HEK293 (cell line): ENCODE data around the gene PCSK6.

Experiments used
- CTCF ChIA-PET: fragments of 350-600 bp; formaldehyde crosslinking; extraction: SDS; loops from one replicate; lab custom pipeline; 2021; ENCODE audit warnings: antibody characterized with exemption; lab: Yijun Ruan, JAX
- POLR2A ChIA-PET: fragments of 300-600 bp; formaldehyde crosslinking; extraction: SDS; loops from one replicate; lab custom pipeline; 2020; ENCODE audit warnings: antibody characterized with exemption, inconsistent platforms; lab: Yijun Ruan, JAX
- H3K27ac ChIP-seq: fragments of 200-500 bp; sonication (Bioruptor generic); 2 replicates; pipeline ENCODE4 v1.5.1; 2014; ENCODE audit warnings: low read depth, low read length, control low read depth, inconsistent platforms; ENCODE audit errors: extremely low read depth
- H3K36me3 ChIP-seq, 2 experiments: fragments of 200-500 bp in 1 of 2; sonication (Bioruptor generic) in 1 of 2; 1 replicate in 1 of 2; 2 replicates in 1 of 2; pipeline ENCODE4 v1.5.1; 2014 to 2017; ENCODE audit warnings: inconsistent platforms in 2 of 2, low read length in 2 of 2; ENCODE audit not compliant: control insufficient read depth in 2 of 2, insufficient read depth in 1 of 2
- H3K4me1 ChIP-seq: fragments of 200-500 bp; sonication (Bioruptor generic); 2 replicates; pipeline ENCODE4 v1.5.1; 2014; ENCODE audit warnings: mild to moderate bottlenecking, low read length, inconsistent platforms; ENCODE audit not compliant: control insufficient read depth, insufficient read depth
- H3K4me3 ChIP-seq: 2 replicates; pipeline ENCODE4 v1.5.1; 2011; ENCODE audit warnings: low read depth, mild to moderate bottlenecking, control low read depth, low read length, moderate library complexity
- H3K9me3 ChIP-seq: fragments of 200-500 bp; sonication (Bioruptor generic); 2 replicates; pipeline ENCODE4 v1.5.1; 2014; ENCODE audit warnings: low read depth, low read length, inconsistent platforms; ENCODE audit not compliant: control insufficient read depth, insufficient read depth
- BCL11A ChIP-seq: fragments of 450-650 bp; formaldehyde crosslinking; IDR thresholded peaks from 2 replicates; pipeline ENCODE4 v1.5.1; 2016; ENCODE audit warnings: low read depth, missing biosample characterization, missing genetic modification characterization
- GLIS1 ChIP-seq: fragments of 450-650 bp; formaldehyde crosslinking; IDR thresholded peaks from 2 replicates; pipeline ENCODE4 v1.5.1; 2016; ENCODE audit warnings: missing biosample characterization, missing genetic modification characterization
- HOXA7 ChIP-seq: sonication (generic); formaldehyde crosslinking; IDR thresholded peaks from 2 replicates; pipeline ENCODE4 v1.8.1; 2022; ENCODE audit warnings: missing genetic modification reagents, borderline replicate concordance
- ZBTB48 ChIP-seq: fragments of 450-650 bp; formaldehyde crosslinking; IDR thresholded peaks from 2 replicates; pipeline ENCODE4 v1.5.1; 2016; ENCODE audit warnings: missing biosample characterization, missing genetic modification characterization
- ZBTB7A ChIP-seq: fragments of 450-650 bp; formaldehyde crosslinking; IDR thresholded peaks from 2 replicates; pipeline ENCODE4 v1.5.1; 2016; ENCODE audit warnings: low read depth, missing biosample characterization, missing genetic modification characterization
- ZEB2 ChIP-seq: fragments of 450-650 bp; formaldehyde crosslinking; IDR thresholded peaks from 2 replicates; pipeline ENCODE4 v1.5.1; 2016; ENCODE audit warnings: missing biosample characterization, missing genetic modification characterization
- ZFP41 ChIP-seq: fragments of 450-650 bp; formaldehyde crosslinking; IDR thresholded peaks from 2 replicates; pipeline ENCODE4 v1.5.1; 2016; ENCODE audit warnings: missing biosample characterization, missing genetic modification characterization, borderline replicate concordance
- ZNF10 ChIP-seq: fragments of 450-650 bp; formaldehyde crosslinking; IDR thresholded peaks from 2 replicates; pipeline ENCODE4 v1.5.1; 2017; ENCODE audit warnings: missing biosample characterization, missing genetic modification characterization
- ZNF146 ChIP-seq: fragments of 450-650 bp; formaldehyde crosslinking; IDR thresholded peaks from 2 replicates; pipeline ENCODE4 v1.5.1; 2016; ENCODE audit warnings: missing biosample characterization, missing genetic modification characterization
- ZNF184 ChIP-seq: fragments of 450-650 bp; IDR thresholded peaks from 2 replicates; pipeline ENCODE4 v1.5.1; 2018; ENCODE audit warnings: missing biosample characterization, mild to moderate bottlenecking, missing genetic modification characterization
- ZNF391 ChIP-seq: fragments of 450-650 bp; formaldehyde crosslinking; IDR thresholded peaks from 2 replicates; pipeline ENCODE4 v1.5.1; 2016; ENCODE audit warnings: low read depth, missing biosample characterization, missing genetic modification characterization, borderline replicate concordance
- ZNF521 ChIP-seq: fragments of 450-650 bp; formaldehyde crosslinking; IDR thresholded peaks from 2 replicates; pipeline ENCODE4 v1.5.1; 2017; ENCODE audit warnings: missing biosample characterization, mild to moderate bottlenecking, missing genetic modification characterization
- ZNF530 ChIP-seq: fragments of 450-650 bp; formaldehyde crosslinking; IDR thresholded peaks from 2 replicates; pipeline ENCODE4 v1.5.1; 2016; ENCODE audit warnings: low read depth, missing biosample characterization, missing genetic modification characterization
- ZNF558 ChIP-seq: fragments of 450-650 bp; formaldehyde crosslinking; IDR thresholded peaks from 2 replicates; pipeline ENCODE4 v1.5.1; 2016; ENCODE audit warnings: missing biosample characterization, missing genetic modification characterization
- ZNF707 ChIP-seq: fragments of 450-650 bp; formaldehyde crosslinking; IDR thresholded peaks from 2 replicates; pipeline ENCODE4 v1.5.1; 2016; ENCODE audit warnings: missing biosample characterization, missing genetic modification characterization
- ZSCAN23 ChIP-seq: fragments of 450-650 bp; formaldehyde crosslinking; IDR thresholded peaks from 2 replicates; pipeline ENCODE4 v1.5.1; 2016; ENCODE audit warnings: missing biosample characterization, missing genetic modification characterization
- TF ChIP-seq, protein P1 (sequence below): fragments of 450-650 bp; formaldehyde crosslinking; IDR thresholded peaks from 2 replicates; pipeline ENCODE4 v1.5.1; 2016; ENCODE audit warnings: missing biosample characterization, missing genetic modification characterization
- TF ChIP-seq, protein P2 (sequence below): fragments of 450-650 bp; formaldehyde crosslinking; IDR thresholded peaks from 2 replicates; pipeline ENCODE4 v1.5.1; 2017; ENCODE audit warnings: missing biosample characterization, missing genetic modification characterization
- TF ChIP-seq, protein P3 (sequence below): fragments of 450-650 bp; formaldehyde crosslinking; IDR thresholded peaks from 2 replicates; pipeline ENCODE4 v1.5.1; 2017; ENCODE audit warnings: missing biosample characterization, missing genetic modification characterization
- TF ChIP-seq, protein P4 (sequence below): fragments of 450-650 bp; formaldehyde crosslinking; IDR thresholded peaks from 2 replicates; pipeline ENCODE4 v1.5.1; 2016; ENCODE audit warnings: missing biosample characterization, missing genetic modification characterization, low read depth
- TF ChIP-seq, protein P5 (sequence below): fragments of 450-650 bp; formaldehyde crosslinking; IDR thresholded peaks from 2 replicates; pipeline ENCODE4 v1.5.1; 2016; ENCODE audit warnings: missing biosample characterization, missing genetic modification characterization
- TF ChIP-seq, protein P6 (sequence below): fragments of 450-650 bp; formaldehyde crosslinking; IDR thresholded peaks from 2 replicates; pipeline ENCODE4 v1.5.1; 2016; ENCODE audit warnings: missing biosample characterization, missing genetic modification characterization
- TF ChIP-seq, protein P7 (sequence below): fragments of 450-650 bp; formaldehyde crosslinking; IDR thresholded peaks from 2 replicates; pipeline ENCODE4 v1.5.1; 2016; ENCODE audit warnings: missing biosample characterization, missing genetic modification characterization

PCSK6 gene

DNA sequence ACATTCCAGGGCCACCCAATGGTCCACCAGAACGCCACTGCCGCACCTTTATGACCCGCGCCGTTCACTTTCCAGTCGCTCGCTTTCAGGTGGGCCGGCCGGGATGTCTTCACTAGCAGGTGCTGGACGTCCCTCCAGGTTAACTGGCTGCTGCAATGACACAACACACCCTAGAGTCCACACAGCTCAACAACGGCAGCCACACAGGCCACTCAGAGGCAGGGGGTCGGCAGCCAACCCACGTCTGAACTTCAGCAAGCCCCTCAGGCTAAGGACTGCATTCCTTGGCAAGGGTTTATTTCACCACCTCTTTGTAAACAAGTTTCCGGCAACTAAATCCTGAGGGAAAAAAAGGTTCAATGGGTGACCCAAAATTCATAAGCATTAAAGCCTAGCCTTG, 105.2 kb downstream of the PCSK6 start (continued):
- TF ChIP-seq, protein P1, sequence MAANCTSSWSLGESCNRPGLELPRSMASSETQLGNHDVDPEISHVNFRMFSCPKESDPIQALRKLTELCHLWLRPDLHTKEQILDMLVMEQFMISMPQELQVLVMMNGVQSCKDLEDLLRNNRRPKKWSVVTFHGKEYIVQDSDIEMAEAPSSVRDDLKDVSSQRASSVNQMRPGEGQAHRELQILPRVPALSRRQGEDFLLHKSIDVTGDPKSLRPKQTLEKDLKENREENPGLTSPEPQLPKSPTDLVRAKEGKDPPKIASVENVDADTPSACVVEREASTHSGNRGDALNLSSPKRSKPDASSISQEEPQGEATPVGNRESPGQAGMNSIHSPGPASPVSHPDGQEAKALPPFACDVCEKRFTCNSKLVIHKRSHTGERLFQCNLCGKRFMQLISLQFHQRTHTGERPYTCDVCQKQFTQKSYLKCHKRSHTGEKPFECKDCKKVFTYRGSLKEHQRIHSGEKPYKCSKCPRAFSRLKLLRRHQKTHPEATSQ (tag by site-specific recombination) = no peak
- TF ChIP-seq, protein P2, sequence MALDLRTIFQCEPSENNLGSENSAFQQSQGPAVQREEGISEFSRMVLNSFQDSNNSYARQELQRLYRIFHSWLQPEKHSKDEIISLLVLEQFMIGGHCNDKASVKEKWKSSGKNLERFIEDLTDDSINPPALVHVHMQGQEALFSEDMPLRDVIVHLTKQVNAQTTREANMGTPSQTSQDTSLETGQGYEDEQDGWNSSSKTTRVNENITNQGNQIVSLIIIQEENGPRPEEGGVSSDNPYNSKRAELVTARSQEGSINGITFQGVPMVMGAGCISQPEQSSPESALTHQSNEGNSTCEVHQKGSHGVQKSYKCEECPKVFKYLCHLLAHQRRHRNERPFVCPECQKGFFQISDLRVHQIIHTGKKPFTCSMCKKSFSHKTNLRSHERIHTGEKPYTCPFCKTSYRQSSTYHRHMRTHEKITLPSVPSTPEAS (tag by site-specific recombination) = no peak
- no peak for TF ChIP-seq ZNF707
- no peak for TF ChIP-seq ZSCAN23 (tag by site-specific recombination)
- TF ChIP-seq ZNF391 (tag by site-specific recombination) = no peak
- TF ChIP-seq ZNF558 (tag by site-specific recombination) = no peak
- TF ChIP-seq ZNF10 (tag by site-specific recombination) = no peak
- no peak for TF ChIP-seq HOXA7 (CRISPR knock-in tag)
- TF ChIP-seq ZEB2 (tag by site-specific recombination) = no peak

DNA sequence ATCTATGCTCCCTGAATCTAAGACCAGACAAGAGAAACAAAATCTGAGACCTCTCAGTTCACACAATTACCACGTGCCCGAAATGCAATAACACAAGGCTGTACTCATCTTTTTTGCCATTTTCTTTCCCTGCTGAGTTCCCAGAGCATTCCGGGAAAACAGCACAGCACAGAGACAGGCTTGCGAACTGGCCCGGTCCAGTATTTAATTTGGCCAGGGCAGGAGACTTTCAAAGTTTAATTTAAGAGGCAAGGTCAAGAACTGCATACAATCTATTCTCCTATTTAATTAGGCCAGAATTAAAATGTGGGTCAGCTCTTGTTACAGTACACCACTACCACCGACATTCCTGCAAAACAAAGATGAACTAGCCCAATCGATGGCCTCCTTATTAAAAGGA, 107.0 kb downstream of the PCSK6 start:
- Histone ChIP-seq H3K27ac (no peak overlapping the region), H3K4me1 (no peaks in the 10 kb centered on the region), H3K4me3 (no peak overlapping the region), H3K36me3 (peaks cover 5 to 52% of the 10 kb centered on the region in 2 experiments), H3K9me3 (no peaks in the 10 kb centered on the region)
- POLR2A ChIA-PET = no interaction called here
- CTCF ChIA-PET = no interaction called here
- TF ChIP-seq ZFP41 (tag by site-specific recombination) (no peak), ZNF146 (tag by site-specific recombination) (no peak), BCL11A (tag by site-specific recombination) (no peak), GLIS1 (tag by site-specific recombination) (no peak), ZNF521 (tag by site-specific recombination) (no peak), ZBTB48 (tag by site-specific recombination) (no peak), ZBTB7A (no peak), ZNF184 (tag by site-specific recombination) (no peak), ZNF530 (tag by site-specific recombination) (no peak)
- TF ChIP-seq, protein P3, sequence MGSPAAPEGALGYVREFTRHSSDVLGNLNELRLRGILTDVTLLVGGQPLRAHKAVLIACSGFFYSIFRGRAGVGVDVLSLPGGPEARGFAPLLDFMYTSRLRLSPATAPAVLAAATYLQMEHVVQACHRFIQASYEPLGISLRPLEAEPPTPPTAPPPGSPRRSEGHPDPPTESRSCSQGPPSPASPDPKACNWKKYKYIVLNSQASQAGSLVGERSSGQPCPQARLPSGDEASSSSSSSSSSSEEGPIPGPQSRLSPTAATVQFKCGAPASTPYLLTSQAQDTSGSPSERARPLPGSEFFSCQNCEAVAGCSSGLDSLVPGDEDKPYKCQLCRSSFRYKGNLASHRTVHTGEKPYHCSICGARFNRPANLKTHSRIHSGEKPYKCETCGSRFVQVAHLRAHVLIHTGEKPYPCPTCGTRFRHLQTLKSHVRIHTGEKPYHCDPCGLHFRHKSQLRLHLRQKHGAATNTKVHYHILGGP (tag by site-specific recombination) = no peak
- TF ChIP-seq, protein P4, sequence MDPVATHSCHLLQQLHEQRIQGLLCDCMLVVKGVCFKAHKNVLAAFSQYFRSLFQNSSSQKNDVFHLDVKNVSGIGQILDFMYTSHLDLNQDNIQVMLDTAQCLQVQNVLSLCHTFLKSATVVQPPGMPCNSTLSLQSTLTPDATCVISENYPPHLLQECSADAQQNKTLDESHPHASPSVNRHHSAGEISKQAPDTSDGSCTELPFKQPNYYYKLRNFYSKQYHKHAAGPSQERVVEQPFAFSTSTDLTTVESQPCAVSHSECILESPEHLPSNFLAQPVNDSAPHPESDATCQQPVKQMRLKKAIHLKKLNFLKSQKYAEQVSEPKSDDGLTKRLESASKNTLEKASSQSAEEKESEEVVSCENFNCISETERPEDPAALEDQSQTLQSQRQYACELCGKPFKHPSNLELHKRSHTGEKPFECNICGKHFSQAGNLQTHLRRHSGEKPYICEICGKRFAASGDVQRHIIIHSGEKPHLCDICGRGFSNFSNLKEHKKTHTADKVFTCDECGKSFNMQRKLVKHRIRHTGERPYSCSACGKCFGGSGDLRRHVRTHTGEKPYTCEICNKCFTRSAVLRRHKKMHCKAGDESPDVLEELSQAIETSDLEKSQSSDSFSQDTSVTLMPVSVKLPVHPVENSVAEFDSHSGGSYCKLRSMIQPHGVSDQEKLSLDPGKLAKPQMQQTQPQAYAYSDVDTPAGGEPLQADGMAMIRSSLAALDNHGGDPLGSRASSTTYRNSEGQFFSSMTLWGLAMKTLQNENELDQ (tag by site-specific recombination) = no peak
- TF ChIP-seq, protein P5, sequence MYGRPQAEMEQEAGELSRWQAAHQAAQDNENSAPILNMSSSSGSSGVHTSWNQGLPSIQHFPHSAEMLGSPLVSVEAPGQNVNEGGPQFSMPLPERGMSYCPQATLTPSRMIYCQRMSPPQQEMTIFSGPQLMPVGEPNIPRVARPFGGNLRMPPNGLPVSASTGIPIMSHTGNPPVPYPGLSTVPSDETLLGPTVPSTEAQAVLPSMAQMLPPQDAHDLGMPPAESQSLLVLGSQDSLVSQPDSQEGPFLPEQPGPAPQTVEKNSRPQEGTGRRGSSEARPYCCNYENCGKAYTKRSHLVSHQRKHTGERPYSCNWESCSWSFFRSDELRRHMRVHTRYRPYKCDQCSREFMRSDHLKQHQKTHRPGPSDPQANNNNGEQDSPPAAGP (tag by site-specific recombination) = no peak
- TF ChIP-seq, protein P6, sequence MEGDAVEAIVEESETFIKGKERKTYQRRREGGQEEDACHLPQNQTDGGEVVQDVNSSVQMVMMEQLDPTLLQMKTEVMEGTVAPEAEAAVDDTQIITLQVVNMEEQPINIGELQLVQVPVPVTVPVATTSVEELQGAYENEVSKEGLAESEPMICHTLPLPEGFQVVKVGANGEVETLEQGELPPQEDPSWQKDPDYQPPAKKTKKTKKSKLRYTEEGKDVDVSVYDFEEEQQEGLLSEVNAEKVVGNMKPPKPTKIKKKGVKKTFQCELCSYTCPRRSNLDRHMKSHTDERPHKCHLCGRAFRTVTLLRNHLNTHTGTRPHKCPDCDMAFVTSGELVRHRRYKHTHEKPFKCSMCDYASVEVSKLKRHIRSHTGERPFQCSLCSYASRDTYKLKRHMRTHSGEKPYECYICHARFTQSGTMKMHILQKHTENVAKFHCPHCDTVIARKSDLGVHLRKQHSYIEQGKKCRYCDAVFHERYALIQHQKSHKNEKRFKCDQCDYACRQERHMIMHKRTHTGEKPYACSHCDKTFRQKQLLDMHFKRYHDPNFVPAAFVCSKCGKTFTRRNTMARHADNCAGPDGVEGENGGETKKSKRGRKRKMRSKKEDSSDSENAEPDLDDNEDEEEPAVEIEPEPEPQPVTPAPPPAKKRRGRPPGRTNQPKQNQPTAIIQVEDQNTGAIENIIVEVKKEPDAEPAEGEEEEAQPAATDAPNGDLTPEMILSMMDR = no peak
- TF ChIP-seq, protein P7, sequence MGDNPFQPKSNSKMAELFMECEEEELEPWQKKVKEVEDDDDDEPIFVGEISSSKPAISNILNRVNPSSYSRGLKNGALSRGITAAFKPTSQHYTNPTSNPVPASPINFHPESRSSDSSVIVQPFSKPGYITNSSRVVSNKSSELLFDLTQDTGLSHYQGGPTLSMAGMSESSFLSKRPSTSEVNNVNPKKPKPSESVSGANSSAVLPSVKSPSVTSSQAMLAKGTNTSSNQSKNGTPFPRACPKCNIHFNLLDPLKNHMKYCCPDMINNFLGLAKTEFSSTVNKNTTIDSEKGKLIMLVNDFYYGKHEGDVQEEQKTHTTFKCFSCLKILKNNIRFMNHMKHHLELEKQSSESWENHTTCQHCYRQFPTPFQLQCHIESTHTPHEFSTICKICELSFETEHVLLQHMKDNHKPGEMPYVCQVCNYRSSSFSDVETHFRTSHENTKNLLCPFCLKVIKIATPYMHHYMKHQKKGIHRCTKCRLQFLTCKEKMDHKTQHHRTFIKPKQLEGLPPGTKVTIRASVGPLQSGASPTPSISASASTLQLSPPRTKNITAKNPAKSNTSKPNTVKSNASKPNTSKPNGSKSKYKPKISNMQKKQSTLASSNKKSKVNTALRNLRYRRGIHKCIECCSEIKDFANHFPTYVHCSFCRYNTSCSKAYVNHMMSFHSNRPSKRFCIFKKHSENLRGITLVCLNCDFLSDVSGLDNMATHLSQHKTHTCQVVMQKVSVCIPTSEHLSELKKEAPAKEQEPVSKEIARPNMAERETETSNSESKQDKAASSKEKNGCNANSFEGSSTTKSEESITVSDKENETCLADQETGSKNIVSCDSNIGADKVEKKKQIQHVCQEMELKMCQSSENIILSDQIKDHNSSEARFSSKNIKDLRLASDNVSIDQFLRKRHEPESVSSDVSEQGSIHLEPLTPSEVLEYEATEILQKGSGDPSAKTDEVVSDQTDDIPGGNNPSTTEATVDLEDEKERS (tag by site-specific recombination) = no peak
